T-helper 1 cell (primary cell): Measurements from ENCODE around the gene LRRTM4.
"Not testable (repeated sequence)": the region's sequence is repeated elsewhere in the genome, so short reads cannot be mapped to it uniquely, and the experiment has no call there.

ENCODE experiments used
- DNase-seq, 5 donors: peaks; one replicate each; pipeline ENCODE4 v3.0.0-alpha.2; 2012 to 2020

LRRTM4 gene

GRCh38 chr2:77309725-77310124, 212.5 kb downstream of the LRRTM4 start:
- DNase-seq, result no peak

- DNase-seq, result no peak
Measured at GRCh38 chr2:77301441-77301840, 220.7 kb downstream of the LRRTM4 start.

- DNase-seq, result no peak
Measured at GRCh38 chr2:77296791-77297190, 225.4 kb downstream of the LRRTM4 start.

- no peak for DNase-seq
Measured at GRCh38 chr2:77294474-77294873, 227.7 kb downstream of the LRRTM4 start.

- DNase-seq, result no peak
Measured at GRCh38 chr2:77284353-77284752, 237.8 kb downstream of the LRRTM4 start.

GRCh38 chr2:77271262-77271661, 250.9 kb downstream of the LRRTM4 start:
- DNase-seq, result no peak

GRCh38 chr2:77270433-77270832, 251.7 kb downstream of the LRRTM4 start:
- no peak for DNase-seq

- no peak for DNase-seq
Measured at GRCh38 chr2:77268626-77269025, 253.6 kb downstream of the LRRTM4 start.

GRCh38 chr2:77232909-77233425, 289.2 kb downstream of the LRRTM4 start:
- no peak for DNase-seq

GRCh38 chr2:77228391-77228790, 293.8 kb downstream of the LRRTM4 start:
- DNase-seq, result no peak

GRCh38 chr2:77210725-77211124, 311.5 kb downstream of the LRRTM4 start:
- no peak for DNase-seq

GRCh38 chr2:77207331-77207730, 314.8 kb downstream of the LRRTM4 start:
- no peak for DNase-seq

- DNase-seq, result no peak
Measured at GRCh38 chr2:77201755-77202154, 320.4 kb downstream of the LRRTM4 start.

- DNase-seq, result no peak
Measured at GRCh38 chr2:77199411-77199810, 322.8 kb downstream of the LRRTM4 start.

GRCh38 chr2:77193858-77194448, 328.2 kb downstream of the LRRTM4 start:
- no peak for DNase-seq

GRCh38 chr2:77192811-77193289, 329.3 kb downstream of the LRRTM4 start:
- DNase-seq, result no peak

GRCh38 chr2:77191665-77192064, 330.5 kb downstream of the LRRTM4 start:
- no peak for DNase-seq

- DNase-seq, result no peak
Measured at GRCh38 chr2:77190721-77191346, 331.3 kb downstream of the LRRTM4 start.

- no peak for DNase-seq
Measured at GRCh38 chr2:77185052-77185451, 337.1 kb downstream of the LRRTM4 start.

GRCh38 chr2:77179297-77179696, 342.9 kb downstream of the LRRTM4 start:
- no peak for DNase-seq

- not testable (repeated sequence) for DNase-seq
Measured at GRCh38 chr2:77175266-77175780, 346.9 kb downstream of the LRRTM4 start.

GRCh38 chr2:77169426-77169825, 352.8 kb downstream of the LRRTM4 start:
- no peak for DNase-seq

- DNase-seq, result not testable (repeated sequence)
Measured at GRCh38 chr2:77164021-77164420, 358.2 kb downstream of the LRRTM4 start.

- no peak for DNase-seq
Measured at GRCh38 chr2:77161009-77161408, 361.2 kb downstream of the LRRTM4 start.
